Putamen (tissue), 1 donor: ENCODE data around the gene PIGS.

Source experiments
- DNase-seq: peaks from one replicate; pipeline ENCODE4 v3.0.0-alpha.2; 2016; ENCODE audit warnings: low spot score

The PIGS gene

GRCh38 chr17:28550858-28551257 is 20.5 kb downstream of the PIGS start:
- no peak for DNase-seq

GRCh38 chr17:28549236-28550132 is 21.8 kb downstream of the PIGS start:
- no peak for DNase-seq

DNA sequence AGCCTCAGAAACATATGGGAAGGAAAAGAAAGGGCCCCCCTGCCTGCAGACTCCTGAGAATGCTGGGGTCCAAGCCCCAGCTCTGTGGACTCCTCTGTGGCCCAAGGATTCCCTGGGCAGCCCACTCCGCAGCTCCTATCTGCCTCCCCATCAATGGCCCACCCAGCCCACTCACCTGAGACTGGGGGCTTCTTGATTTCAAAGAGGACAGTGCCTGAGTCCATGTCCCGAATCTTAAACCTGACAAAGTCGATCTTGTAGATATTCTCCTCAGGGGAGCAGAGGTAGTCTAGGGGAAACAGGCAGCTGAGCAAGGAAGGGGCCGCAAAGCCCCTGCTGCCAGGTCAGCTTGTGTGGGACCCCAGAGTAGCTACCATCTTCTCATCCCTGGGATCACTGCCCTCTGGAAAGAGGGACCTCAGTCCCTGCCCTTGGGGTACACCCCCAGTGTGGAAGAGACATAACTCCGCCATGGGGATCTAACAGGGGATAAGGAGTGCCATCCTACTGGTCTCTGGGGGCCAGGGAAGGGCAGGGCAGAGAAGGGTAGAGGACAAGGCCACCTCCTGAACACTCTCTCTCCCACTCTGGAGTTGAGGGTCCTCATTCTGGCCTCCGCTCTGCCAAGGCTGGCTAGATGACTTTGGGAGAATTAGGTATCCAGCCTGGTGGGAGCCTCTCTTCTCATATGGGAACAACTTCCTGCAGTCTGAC is 22.8 kb downstream of the PIGS start:
- no peak for DNase-seq

DNA sequence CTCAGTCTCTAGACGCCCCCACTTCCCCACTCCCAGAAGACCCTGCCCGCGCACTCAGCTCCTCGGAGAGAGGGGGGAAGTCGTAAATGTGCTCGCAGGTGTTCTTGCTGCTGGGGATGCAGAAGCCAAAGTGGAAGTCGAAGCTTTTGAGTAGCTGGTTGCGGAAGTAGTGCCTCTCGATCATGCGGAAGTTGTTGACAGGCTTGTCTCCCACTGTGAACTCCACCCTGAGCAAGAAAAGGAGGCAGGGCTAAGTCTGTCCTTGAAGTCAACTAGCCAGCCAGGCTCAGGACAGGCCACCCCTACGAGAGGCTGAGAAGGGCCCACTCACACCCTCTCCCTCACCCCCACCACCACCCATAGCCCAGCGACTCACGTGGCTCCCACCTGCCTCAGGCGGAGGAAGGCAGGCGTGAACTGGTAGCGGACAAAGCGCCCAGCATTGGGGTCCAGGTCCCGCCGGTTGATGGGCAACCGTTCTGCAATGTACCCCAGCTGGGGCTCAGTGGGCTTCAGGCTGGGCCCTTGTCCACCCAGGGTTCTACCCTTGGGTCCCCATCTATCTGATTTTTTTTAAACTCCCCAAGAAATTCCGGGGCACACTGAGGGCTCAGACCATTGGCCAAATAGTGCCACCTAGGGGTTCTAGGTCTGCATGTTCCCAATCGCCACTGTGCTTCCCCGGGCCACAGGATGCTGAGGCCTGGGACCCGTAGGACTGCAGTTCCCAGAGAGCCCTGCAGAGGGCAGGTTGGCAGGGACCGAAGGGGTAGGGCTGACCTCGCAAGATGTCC is 23.5 kb downstream of the PIGS start:
- peak; percentile 57 for DNase-seq

GRCh38 chr17:28547096-28547622 is 24.2 kb downstream of the PIGS start:
- no peak for DNase-seq

DNA sequence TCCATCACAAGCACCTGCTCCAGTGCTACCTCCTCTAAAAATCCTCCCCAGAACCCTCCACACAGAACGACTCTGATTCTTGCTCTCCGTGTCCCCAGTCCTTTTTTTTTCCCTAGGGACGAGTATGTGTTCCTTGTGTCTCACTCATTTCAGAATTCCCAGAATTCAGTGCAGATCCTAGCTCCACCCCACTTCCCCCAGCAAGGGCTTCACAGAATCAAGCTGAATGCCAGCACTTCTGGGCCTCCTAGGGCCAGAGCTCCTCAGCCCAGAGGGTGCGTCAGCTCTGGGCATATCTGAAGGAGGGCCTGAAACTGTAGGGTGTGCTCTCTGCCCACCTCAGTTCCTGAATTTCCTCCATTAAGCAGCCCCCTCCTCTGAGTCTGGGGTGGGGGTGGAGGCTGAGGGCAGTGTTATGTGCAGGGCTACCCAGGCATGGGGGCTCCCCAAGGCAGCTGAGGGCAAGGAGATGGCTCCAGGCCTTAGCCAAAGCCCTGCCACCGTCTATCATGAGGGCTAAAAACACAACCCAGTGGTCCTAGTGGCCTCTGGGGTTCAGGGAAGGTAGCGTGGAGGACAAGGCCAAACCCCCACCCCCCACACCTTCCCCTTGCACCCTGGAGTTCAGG is 25.4 kb downstream of the PIGS start:
- DNase-seq, result no peak

DNA sequence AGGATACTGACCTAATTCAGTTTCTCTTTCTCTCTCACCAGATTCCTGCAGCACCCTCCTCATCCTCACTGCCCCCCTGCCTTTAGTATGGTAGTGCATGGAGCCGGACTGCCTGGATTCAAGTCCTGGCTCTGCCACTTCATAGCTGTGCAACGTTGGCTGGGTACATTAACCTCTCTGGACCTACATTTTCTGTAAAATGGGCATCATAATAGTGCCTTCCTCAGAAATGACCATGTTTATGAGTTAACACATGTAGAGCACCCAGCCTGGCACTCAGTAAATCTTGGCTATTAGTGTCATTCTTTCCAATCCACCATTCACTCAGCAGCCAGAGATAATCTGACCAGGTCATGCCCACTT is 26.2 kb downstream of the PIGS start:
- DNase-seq, result no peak

DNA sequence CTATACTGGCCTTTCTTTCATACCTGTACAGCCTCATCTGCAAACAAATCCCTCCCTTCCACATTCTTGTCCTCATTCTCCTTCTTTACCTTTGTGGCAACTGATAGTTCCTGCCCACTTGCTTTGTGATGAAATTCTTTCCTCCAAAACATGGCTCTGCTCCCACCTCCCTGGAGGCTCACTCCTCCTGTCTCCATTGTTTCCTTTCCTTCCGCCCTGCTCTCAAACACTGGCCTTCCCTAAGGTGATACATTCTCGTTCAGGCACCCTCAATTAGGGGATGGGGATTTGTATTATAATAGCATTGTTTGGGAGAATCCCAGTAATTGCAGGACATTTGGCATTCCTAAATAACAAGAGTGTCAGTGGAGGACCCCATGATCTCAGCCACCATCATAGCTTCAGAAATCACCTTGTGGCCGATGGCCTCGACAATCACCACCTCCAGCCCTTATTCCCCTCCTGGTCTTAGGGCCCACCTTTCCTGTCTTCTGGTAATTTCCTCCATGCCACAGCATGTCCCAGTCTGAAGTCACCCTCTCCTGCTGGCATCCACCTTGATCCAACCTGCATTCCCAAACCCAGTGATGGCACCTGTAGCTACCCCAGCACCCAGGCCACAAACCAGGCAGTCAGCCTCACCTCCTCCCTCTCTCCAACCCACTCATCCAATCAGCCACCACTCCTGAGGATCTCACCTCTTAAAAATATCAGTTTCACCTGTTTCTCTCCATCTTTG is 26.8 kb downstream of the PIGS start:
- DNase-seq, result no peak

GRCh38 chr17:28541439-28541838 is 29.9 kb downstream of the PIGS start:
- no peak for DNase-seq

GRCh38 chr17:28540231-28540630 is 31.1 kb downstream of the PIGS start:
- DNase-seq, result no peak

DNA sequence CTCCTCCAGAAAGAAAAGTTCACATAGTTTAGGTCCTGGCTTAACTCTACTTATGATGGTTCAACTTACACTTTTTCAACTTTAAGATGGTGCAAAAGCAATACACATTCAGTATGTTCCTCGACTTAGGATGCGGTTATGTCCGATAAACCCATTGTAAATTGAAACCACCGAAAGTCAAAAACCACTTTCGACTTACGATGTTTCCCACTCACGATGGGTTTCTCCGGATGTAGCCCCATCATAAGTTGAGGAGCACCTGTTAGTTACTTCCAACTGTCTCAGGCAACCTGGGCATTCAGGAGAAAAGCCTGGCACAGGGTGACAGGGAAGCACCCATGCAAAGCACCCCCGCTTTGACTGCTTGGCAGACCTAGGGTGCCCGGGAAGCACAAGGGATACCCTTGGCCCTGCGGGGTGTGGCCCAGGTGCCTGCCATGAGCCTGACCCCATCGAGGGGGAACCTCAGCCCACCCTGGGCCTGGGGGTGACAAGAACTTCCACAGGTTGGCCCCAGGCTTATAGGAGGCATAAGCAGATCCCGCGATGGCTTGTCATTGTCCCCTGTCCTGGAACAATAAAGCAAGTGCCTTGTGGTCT is 32.9 kb downstream of the PIGS start:
- DNase-seq, result no peak

DNA sequence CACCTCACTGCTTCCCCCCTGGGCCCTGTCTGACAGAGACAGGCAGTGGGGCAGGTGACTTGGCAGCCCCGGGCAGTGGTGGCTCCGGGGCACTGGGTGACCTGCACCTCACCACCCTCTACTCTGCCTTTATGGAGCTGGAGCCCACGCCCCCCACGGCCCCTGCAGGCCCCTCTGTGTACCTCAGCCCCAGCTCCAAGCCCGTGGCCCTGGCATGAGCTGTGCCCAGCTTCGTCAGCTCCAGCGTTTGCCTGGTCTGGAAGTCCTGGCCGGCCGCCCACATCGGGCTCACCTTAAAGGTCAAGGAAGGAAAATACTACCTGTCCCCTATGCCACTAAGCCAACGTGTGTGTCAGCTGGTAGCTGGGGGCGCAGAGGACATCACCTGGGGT is 34.1 kb downstream of the PIGS start:
- no peak for DNase-seq

- no peak for DNase-seq
Measured at GRCh38 chr17:28536532-28537218, 34.6 kb downstream of the PIGS start.

GRCh38 chr17:28534740-28535375 is 36.5 kb downstream of the PIGS start:
- DNase-seq, result no peak

DNA sequence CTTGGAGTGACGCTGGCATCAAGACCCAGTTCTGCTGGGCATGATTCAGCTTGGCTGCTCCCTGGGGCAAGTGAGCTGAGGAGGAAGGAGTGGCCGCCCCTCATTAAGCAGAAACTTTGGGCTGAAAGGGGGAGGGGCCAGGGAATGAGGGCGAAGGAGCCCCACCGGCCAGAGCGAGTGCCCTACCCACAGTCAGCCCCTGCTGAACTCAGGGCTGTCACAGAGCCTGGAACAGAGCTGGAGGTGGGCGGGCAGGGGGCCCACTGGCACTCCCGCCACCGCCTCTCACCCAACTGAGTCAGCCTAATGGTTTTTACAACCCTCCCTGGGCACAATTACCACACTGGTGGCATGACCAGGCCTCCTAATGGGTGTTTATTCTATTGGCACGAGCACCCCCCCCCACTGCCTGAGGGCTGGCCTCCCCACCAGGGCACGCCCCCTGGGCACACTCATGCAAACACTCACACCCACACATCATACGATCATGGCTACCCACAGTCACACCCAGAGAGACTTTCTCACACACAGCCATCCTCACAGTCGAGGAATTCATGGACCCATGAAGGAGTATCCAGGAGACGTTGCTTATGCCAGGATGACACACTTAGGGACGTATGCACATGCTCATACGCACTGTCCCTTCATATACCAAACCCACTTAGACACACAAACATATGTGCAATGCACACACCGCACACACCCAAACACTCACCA is 38.1 kb downstream of the PIGS start:
- no peak for DNase-seq

- DNase-seq, result no peak
Measured at GRCh38 chr17:28532050-28532960, 39.0 kb downstream of the PIGS start.

- DNase-seq, result no peak
Measured at GRCh38 chr17:28530926-28531325, 40.4 kb downstream of the PIGS start.

DNA sequence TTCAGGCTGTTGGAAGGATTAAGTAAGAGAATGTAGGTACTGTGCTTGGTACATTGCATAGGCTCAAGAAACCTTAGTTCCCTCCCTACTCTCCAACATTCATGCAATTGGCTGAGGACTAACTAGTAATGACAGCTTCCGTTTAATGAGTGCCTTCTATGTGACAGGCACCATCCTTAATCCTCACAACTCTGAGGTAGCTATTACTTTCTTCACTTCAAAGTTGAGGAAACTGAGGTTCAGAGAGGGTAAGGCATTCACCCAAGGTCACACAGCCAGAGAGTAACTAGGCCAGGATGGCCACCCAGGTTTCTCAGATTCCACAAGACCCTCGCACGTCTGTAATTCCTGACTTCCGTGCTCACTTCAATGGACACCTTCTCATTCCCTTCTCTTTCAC is 41.1 kb downstream of the PIGS start:
- no peak for DNase-seq
